Fibroblast of skin of back (primary cell): ENCODE data around the gene CPA2.

Source experiments
- DNase-seq: peaks from one replicate; pipeline ENCODE4 v3.0.0-alpha.2; 2013

CPA2 gene

DNA sequence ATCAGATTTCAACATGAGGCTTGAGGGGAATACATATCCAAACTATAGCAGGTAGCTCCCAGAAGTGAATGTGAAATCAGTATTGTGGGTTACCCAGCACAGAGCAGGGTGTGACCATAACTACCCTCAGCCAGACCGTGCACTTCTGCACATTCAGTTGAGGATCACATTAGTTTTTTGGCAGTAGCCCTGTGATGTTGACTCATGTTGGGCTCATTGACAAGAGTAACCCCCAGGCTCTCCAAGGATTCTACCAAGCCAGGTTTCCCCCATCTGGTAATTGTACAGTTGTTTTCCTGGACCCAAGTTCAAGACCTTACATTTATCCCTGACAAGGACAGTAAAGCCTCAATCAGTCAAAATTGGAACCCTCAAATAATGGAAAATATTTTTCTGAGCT is 14.6 kb downstream of the CPA2 start:
- DNase-seq = peak; percentile 48

DNA sequence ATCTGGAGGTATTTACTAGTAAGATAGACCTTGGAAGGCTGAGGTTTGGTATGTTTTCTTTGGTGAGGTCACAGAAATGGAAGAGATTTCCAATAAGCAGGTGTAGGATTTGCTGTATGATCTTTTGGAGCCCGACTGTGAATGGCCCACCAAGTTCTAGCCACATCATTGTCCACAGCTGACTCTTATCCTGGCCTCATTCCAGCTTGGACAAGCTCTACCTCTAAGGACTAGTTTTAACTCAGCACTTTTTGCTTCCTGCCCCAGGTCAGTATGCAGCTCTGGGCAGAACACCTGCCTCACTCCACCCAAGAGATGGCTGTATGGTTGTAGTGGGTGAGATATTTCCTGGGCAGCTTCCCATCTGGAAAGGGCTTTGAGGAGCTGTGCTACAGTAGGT is 20.2 kb downstream of the CPA2 start:
- no peak for DNase-seq

DNA sequence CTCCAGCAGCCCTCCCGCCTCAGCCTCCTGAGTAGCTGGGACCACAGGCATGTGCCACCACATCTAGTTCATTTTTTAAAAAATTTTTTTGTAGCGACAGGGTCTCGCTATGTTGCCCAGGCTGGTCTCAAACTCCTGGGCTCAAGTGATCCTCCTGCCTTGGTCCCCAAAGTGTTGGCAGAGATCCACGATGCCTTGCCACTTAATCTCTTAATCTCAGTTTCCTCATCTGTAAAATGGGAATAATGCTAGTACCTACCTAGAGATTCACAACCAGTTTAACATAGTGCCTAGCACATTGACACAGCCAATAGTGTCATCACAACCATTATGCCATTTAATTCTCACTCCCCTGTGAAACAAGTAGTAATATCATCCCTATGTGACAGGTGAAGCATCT is 21.5 kb downstream of the CPA2 start:
- no peak for DNase-seq

DNA sequence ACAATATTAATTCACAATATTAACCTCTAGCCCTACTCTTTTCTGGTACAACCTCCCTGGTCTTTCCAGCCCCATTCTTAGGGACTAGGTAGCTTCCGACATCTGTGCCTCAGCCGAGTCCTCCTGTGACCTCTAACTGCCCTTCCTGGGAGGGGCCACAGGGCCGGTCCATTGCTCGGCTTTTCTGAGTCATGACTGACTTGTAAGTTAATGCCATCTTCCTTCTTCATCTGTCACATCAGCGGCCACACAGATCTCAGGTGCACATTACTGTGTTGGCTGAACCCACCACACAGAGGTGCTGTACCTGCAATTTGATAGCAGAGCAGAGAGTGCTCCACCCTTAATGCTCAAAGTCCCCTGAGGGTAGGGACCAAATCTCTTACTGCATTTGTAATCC is 22.2 kb downstream of the CPA2 start:
- DNase-seq = no peak

DNA sequence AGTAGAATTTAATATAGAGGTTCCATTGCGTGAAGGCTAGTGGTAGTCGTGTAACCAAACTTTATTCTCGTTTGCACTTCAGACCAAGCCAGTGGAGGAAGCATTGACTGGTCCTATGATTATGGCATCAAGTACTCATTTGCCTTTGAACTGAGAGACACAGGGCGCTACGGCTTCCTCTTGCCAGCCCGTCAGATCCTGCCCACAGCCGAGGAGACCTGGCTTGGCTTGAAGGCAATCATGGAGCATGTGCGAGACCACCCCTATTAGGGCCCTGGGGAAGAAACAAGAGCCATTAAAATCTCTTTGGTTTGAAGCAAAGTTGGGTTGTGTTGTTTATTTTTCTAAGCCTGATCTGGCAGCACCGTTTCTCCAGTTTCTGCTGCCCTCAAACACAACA is 22.8 kb downstream of the CPA2 start:
- no peak for DNase-seq

DNA sequence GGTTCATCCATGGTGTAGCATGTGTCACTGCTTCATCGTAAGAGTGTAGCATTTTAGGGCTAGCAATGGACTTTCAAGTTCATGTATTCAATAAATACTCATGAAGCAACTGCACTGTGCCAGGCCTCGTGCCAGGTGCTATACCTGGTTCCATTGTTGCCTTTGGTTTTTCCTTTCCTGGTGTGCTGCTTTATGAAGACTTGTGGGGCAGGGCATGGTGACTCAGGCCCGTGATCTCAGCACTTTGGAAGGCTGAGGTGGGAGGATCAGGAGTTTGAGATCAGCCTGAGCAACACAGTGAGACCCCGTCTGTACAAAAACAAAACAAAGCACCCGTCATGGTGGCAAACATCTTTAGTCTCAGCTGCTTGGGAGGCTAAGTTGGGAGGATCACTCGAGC is 24.1 kb downstream of the CPA2 start:
- DNase-seq = peak; percentile 73

DNA sequence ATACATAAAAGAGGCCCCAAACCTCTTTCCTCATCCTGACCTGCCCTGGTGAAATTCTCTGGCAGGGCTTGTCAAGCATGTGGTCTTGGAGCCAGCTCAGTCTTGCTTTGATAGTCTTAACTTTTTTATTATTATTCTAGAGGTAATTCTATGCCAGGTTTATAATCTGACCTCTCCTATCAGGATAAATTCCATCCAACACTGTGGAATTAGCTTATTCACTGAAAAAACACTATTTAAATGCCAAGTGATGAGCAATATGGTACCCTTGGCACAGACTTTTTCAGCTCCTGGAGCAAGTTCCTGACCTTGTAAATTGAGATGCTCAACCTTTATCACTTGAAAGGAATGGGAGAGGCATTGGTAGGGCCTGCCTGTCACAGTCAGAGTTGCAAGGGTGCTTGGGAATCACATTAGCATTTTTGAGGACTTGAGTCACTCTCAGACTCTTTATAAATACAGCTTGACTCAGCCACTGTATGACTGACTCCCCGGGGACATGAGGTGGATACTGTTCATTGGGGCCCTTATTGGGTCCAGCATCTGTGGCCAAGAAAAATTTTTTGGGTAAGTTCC is 26.1 kb downstream of the CPA2 start, which contains the start of gene CPA4:
Gene CPA4 (plus strand): TSS at position 480 of the 576 bp plus-strand sequence. CDS start 20 bp downstream, at position 500.
- DNase-seq = peak; percentile 100

DNA sequence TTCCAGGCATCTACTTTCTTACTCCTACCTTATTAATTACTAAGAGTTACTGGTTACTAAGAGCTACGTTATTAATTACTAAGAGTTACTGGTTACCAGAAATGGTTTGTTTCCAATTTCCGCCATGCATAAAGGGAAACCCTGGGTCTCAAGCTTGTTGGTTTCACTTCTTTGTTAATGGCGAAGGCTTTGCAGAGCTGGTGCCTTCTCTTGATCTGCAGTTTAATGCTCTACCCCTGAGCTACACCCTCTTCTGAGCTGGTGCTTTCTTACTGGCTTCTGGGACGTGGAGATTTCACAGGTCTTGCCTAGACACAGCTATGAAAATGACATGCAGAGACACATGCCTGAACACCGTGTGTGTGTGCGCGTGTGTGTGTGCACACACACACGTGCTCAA is 26.9 kb downstream of the CPA2 start:
- no peak for DNase-seq

DNA sequence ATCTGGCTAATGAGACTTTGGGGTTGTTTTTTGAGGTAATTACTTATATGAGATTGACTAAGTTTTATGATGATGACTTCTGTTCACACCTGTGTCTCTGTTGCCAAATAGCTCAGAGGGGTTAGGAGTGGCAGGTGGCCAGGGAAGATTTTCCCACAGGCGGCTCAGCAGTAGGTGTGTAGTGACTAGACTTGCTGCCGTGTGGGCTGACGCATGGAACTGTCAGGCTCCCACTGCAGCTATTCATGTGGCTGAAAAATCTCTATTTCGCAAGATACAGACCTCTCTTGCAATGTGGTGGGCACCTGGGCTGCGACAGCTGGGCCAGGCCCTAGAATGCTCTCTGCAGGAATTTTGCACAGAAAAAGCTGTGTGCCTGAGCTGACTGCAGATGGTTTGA is 27.7 kb downstream of the CPA2 start:
- no peak for DNase-seq

DNA sequence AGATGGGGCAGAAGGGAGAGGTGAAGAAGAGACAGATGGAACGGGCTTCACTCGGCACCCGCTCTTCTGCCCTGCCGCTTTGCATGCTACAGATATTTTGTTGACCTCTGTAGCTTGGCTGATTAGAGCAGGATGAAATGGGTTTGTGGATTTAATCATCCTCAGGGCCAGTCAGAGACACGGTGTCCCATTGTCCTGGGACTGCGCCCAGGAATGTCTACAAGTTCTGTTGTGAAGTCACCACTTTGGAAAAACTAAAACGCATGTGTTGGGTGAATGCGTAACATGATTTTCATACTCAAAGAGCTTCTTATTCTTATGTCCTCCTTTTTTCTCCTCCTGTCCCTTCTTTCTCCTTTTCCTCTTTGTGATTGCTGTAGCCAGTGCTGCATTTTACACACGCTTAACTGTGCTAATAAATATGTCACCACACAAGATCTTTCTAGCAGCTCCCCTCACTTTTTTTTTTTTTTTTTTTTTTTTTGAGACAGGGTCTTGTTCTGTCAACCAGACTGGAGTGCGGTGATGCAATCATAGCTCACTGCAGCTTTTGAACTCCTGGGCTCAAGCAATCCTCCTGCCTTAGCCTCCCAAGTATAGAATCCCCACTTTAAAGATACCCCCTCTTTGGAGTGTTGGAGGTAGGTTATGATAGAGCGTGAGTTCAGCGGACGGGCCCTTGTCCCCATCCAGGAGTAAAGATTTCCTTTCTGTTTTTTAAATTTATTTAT is 29.7 kb downstream of the CPA2 start:
- DNase-seq = peak; percentile 39

DNA sequence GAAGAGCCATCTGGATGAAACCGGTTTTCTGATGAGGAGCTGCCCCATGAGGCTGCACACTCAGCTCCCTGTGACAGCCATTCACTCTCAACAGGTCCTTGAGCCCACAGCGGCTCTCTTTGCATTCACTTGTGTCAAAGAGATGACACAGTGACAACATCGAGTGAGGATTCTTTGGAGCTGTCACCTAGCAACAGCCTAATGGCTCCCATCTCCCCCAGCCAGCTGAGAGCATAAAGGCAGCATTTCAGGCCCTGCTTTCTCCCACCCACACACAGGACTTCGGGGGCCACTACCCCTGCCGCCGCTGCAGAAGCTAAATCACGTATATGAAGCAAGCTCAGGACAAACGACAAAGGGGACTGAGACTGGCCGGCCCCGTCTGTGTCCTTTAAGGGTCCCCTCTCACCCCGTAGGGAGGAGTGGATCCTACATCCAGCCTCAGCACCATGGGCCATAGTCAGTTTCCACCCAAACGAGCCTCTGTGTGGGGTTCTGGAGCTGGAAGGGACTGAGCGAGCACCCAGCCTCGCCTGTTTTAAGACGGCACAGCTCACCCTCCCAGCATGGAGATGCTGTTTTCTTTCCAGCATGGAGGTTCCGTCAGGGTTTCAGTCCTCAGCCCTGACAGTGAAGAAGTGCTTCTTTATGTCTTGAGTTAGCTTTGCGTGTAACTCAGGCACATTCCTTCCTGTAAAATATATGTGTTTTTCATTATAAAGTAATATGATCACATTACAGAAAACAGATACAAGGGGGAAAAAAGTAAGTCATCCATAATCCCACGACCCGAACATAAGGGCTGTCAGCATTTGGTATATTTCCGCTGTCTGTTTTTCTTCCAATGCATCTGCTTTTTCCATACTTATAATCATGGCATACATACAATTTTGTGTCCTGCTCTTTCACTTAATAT is 31.2 kb downstream of the CPA2 start:
- peak; percentile 59 for DNase-seq

DNA sequence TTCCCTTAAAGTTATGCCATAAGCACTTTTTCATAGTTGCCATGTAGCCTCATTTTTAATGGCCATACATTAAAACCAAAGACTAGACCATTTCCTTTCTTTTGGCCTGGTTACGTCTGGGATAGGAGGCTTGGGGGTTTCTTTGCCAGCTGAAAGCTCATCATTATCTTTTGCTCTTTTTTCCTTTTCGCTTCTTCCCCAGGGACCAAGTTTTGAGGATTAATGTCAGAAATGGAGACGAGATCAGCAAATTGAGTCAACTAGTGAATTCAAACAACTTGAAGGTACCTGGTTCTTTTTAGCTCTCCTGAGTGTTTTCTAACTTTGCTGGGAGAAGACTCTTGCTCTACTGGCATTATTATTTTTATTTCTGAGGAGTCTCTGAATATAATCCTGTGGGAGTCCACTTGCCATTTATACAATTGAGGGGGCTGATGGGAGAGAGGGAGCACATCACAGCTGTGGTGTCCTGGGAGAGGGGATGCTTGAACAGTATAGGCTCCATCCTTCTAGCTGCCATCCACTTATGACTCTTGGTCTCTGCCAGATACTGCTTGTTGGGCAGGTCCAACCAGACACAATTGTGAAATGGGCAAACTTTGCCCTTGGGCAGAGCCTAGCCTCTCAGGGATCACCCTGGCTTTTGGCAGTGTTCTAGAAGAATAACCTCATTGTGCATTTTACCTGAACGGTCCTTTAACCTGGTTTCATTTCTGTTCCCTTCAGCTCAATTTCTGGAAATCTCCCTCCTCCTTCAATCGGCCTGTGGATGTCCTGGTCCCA is 32.1 kb downstream of the CPA2 start:
- no peak for DNase-seq

DNA sequence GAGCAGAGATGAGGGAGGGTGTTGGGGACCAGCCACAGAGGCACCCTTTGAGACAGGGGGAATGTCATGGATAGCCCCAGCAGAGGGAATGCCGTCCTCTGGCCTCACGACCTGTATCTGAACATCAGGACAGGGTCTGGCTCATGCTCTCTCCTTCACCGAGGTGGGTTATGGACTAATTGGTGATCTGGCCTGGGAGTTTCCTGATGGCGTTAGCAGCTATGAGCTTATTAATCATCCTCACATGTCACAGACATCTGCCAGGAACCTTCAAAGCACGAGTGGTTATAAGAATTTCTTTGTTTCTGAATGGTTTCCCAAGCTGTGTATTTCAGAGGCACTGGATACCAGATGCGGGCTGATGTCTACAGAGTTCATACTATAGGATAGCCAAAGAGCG is 33.2 kb downstream of the CPA2 start:
- DNase-seq = no peak

DNA sequence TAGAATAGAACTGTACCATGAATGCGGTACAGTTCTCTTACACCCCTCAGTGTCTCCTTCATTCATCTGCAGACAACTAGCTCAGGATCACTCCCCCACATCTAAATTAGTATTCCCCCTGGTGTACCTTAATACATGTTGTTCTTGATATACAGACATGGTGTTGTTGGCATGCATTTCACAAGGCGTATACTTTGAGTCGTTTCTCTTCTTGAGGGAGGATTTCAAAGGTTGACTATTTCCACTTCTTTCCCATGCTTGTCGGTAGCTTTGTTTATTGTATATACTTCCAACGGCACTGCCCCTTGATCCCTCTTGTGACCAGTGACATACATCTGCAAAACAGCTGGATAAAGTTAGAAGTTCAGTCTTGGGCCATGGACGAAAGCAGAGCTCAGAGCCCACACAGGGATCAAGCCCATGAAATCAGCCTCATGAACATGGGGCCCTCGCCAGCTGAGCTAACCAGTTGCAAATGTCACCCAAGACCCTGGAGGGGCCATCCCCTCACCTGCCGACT is 34.9 kb downstream of the CPA2 start:
- no peak for DNase-seq

DNA sequence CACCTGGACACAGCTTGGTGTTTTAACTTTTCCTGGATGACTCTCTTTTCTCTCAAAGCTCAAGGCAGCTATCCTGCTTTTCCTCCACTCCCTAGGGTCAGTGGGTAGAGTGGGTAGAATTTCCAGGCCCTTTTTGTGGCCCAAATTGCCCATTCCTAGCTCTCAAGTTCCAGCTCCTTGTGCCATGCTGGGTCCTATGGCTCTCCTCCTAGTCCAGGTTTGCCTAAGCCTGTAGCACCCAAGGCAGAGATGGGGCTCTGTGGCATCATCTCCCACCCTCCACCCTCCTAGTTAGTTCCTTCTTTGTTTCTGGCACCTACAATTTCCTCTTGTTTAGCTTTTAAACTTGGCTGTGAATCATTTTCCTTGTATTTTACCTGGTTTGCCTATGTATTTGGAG is 36.0 kb downstream of the CPA2 start:
- no peak for DNase-seq

DNA sequence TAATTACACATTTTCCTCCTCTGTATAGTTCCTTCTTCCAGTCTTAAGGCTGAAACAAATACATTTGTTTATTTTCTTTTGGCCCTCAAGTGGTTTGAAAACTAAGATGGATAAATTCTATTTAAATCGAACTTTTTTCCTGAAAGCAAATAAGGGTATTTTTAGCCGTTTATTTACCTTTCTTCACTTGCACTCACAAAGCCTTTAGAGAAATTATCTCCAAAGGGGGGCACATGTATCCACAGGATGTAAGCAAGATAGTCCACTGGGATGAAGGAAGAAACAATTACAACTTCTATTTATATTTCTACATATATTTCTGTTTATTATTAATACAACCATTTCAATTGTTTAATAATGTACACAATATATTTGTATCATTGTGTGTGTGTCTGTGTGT is 36.5 kb downstream of the CPA2 start:
- no peak for DNase-seq

DNA sequence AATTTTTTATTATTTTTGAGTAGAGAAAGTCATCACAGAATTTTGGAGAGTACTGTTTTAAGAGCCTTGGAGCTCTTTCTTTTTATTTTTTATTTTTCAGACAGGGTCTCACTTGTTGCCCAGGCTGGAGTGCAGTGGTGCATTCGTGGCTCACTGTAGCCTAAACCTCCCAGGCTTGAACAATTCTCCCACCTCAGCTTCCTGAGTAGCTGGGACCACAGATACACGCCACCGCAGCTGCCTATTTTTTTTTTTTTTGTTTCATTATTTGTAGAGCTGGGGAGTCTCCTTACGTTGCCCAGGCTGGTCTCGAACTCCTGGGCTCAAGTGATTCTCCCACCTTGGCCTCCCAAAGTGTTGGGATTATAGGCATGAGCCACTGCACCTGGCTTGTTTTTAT is 36.9 kb downstream of the CPA2 start:
- no peak for DNase-seq

DNA sequence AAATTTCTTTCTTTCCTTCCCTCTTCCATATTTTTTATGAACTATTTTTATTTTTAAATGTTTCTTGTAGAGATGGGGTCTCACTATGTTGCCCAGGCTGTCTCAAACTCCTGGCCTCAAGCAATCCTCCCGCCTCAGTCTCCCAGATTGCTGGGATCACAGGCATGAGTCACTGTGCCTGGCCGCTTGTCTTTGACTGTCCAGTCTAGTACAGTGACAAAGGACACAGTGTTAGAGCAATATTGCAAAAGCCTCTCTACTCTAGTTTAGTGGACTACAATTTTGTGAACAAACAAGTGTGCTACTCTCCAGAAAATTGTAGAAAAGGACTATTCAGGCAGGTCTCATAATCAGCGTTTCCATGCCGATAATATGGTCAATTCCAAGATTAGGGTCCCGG is 37.3 kb downstream of the CPA2 start:
- DNase-seq = no peak

DNA sequence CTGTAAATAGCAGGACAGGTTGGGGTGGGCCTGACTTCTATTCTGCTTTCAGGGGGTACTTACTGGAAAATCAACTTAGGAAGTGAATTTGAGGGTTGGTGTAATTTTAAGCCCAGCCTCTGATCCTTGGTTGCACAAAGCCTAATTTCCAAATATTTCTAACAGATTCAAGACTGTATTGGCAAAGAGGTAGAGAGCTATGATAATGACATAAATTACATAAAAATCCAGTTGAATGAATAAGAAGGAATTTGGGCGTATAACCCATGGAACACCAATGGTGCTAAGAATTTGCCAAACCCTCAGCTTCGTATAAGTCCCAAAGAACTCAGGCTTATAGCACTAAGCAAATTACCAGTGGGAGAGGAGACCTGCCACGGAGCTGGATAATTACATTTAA is 38.2 kb downstream of the CPA2 start:
- no peak for DNase-seq

DNA sequence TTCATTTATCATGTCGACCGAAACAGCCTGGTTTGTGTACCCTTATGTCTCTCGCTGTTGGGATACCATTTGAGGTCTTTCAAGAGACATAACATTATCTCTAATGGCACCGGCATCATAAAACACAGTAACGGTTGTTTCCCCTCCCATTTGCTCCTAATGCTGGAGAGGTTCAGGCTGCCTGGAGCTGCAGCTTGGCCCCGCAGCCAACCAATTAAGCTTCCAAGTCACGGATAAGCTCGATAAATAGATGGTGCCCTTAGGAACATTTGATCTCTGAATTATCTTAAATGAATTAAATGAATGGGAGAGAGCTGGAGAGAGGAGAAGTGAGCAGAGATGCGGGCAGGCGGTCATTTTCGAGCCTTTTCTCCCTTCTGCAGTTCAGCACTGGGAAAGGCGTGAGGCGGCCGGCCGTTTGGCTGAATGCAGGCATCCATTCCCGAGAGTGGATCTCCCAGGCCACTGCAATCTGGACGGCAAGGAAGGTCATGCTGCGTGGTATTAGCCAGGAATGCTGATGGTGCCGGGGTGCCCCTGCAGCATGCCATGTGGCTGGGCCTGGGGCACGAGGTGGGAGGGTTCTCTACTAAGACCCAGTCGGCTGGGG is 38.9 kb downstream of the CPA2 start:
- no peak for DNase-seq

DNA sequence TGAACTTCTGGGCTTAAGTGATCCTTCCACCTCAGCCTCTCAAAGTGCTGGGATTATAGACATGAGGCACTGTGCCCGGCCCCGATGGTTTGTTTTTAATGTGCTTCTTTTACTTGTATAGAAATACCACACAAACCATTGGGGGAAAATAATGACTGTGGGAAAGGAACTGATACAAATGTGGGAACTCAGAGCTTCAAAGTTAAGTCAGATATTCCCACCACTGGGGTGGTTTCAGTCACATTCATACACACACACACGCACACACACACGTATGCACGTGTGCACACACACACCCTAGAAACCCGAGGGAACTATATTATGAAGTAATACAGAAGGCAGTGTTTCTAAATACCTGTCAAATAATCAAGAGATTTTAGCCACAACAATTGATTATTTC is 43.3 kb downstream of the CPA2 start:
- DNase-seq = no peak

DNA sequence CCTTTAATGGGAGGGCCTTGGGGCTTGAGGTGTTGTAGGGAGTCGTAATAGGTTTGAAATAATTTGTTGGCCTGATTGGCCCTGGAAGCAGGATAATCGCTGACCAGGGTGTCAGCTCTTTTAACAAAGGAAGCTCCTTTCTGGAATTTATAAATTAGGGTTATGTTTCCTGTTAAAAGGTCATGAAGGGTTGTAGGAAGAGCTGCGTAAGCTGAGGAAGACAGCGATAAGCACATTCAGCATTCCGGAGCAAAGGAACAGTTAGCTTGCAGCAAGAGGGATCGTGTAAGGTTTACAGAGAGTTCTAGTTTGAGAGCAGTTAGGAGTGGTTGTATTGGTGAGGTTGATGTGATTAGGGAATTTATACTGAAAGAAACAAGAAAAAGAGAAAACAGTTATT is 47.6 kb downstream of the CPA2 start:
- no peak for DNase-seq
